Measurements from ENCODE around the gene SCTR. TPM values are rescaled to one million over a fixed set of nuclear protein-coding genes. Genes with fewer than 3 reads are reported as not detected.

SCTR gene
- total and polyA plus RNA-seq, 2 of the 13 experiments (the other 11 are each of a cell fraction or from before 2014, with no cell fraction given): not detected

DNA sequence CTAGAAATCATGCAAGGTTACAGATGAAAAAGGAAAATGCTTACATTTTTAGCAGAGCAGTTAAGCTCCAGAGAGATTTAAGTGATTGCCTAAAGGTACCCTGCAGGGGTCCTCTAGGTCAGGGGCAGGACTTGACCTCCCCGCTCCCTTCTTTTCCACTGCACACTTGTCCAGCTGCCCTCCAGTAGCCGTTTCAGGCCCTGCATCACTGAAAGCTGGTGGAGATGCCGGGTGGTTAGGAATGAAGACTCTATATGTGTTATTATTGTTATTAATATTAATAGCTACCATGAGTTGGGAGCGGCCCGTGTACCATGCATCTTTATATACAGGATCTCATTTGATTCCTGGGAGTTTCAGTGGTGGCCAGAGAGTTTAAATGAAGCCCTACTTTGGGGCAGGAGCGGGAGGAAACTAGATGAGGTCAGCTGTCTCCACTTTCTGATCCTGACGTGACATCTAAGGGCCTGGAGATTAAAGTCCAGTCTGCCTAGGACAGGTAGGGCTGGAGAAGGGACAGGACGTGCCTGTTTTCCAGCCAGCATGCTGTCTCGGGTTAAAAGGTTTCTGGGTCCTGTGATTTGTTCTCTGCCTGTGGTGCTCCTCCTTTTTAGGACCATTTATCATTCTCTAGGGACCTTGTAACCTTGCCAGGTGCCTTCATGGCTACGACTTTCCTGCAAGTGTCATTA is 90.5 kb downstream of the SCTR start (continued):
- TF ChIP-seq, protein P1, sequence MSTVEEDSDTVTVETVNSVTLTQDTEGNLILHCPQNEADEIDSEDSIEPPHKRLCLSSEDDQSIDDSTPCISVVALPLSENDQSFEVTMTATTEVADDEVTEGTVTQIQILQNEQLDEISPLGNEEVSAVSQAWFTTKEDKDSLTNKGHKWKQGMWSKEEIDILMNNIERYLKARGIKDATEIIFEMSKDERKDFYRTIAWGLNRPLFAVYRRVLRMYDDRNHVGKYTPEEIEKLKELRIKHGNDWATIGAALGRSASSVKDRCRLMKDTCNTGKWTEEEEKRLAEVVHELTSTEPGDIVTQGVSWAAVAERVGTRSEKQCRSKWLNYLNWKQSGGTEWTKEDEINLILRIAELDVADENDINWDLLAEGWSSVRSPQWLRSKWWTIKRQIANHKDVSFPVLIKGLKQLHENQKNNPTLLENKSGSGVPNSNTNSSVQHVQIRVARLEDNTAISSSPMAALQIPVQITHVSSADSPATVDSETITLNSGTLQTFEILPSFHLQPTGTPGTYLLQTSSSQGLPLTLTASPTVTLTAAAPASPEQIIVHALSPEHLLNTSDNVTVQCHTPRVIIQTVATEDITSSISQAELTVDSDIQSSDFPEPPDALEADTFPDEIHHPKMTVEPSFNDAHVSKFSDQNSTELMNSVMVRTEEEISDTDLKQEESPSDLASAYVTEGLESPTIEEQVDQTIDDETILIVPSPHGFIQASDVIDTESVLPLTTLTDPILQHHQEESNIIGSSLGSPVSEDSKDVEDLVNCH (CRISPR knock-in tag; IDR thresholded peaks at IDR 0.05): no peak
- peak; percentile 77; the same call in 1 of the 2 replicates for TF ChIP-seq FOXO1 (CRISPR knock-in tag; IDR thresholded peaks at IDR 0.05)
- TF ChIP-seq, protein P2, sequence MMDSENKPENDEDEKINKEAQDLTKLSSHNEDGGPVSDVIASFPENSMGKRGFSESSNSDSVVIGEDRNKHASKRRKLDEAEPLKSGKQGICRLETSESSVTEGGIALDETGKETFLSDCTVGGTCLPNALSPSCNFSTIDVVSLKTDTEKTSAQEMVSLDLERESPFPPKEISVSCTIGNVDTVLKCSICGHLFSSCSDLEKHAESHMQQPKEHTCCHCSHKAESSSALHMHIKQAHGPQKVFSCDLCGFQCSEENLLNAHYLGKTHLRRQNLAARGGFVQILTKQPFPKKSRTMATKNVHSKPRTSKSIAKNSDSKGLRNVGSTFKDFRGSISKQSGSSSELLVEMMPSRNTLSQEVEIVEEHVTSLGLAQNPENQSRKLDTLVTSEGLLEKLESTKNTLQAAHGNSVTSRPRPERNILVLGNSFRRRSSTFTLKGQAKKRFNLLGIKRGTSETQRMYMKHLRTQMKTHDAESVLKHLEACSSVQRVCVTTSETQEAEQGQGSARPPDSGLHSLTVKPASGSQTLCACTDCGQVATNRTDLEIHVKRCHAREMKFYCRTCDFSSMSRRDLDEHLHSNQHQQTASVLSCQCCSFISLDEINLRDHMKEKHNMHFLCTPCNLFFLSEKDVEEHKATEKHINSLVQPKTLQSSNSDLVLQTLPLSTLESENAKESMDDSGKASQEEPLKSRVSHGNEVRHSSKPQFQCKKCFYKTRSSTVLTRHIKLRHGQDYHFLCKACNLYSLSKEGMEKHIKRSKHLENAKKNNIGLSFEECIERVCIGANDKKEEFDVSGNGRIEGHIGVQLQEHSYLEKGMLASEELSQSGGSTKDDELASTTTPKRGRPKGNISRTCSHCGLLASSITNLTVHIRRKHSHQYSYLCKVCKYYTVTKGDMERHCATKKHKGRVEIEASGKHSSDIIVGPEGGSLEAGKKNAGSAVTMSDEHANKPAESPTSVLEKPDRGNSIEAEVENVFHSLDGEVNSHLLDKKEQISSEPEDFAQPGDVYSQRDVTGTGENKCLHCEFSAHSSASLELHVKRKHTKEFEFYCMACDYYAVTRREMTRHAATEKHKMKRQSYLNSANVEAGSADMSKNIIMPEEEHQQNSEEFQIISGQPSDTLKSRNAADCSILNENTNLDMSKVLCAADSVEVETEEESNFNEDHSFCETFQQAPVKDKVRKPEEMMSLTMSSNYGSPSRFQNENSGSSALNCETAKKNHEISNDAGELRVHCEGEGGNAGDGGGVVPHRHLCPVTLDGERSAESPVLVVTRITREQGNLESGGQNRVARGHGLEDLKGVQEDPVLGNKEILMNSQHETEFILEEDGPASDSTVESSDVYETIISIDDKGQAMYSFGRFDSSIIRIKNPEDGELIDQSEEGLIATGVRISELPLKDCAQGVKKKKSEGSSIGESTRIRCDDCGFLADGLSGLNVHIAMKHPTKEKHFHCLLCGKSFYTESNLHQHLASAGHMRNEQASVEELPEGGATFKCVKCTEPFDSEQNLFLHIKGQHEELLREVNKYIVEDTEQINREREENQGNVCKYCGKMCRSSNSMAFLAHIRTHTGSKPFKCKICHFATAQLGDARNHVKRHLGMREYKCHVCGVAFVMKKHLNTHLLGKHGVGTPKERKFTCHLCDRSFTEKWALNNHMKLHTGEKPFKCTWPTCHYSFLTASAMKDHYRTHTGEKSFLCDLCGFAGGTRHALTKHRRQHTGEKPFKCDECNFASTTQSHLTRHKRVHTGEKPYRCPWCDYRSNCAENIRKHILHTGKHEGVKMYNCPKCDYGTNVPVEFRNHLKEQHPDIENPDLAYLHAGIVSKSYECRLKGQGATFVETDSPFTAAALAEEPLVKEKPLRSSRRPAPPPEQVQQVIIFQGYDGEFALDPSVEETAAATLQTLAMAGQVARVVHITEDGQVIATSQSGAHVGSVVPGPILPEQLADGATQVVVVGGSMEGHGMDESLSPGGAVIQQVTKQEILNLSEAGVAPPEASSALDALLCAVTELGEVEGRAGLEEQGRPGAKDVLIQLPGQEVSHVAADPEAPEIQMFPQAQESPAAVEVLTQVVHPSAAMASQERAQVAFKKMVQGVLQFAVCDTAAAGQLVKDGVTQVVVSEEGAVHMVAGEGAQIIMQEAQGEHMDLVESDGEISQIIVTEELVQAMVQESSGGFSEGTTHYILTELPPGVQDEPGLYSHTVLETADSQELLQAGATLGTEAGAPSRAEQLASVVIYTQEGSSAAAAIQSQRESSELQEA (CRISPR knock-in tag; IDR thresholded peaks at IDR 0.05; ENCODE audit: not compliant biosample characterization): no peak
- TF ChIP-seq MED13 (CRISPR knock-in tag; IDR thresholded peaks at IDR 0.05): no peak
- TF ChIP-seq ZNF160 (CRISPR knock-in tag; IDR thresholded peaks at IDR 0.05): no peak
- TF ChIP-seq, protein P3, sequence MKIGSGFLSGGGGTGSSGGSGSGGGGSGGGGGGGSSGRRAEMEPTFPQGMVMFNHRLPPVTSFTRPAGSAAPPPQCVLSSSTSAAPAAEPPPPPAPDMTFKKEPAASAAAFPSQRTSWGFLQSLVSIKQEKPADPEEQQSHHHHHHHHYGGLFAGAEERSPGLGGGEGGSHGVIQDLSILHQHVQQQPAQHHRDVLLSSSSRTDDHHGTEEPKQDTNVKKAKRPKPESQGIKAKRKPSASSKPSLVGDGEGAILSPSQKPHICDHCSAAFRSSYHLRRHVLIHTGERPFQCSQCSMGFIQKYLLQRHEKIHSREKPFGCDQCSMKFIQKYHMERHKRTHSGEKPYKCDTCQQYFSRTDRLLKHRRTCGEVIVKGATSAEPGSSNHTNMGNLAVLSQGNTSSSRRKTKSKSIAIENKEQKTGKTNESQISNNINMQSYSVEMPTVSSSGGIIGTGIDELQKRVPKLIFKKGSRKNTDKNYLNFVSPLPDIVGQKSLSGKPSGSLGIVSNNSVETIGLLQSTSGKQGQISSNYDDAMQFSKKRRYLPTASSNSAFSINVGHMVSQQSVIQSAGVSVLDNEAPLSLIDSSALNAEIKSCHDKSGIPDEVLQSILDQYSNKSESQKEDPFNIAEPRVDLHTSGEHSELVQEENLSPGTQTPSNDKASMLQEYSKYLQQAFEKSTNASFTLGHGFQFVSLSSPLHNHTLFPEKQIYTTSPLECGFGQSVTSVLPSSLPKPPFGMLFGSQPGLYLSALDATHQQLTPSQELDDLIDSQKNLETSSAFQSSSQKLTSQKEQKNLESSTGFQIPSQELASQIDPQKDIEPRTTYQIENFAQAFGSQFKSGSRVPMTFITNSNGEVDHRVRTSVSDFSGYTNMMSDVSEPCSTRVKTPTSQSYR (CRISPR knock-in tag; IDR thresholded peaks at IDR 0.05; ENCODE audit: borderline replicate concordance): no peak
- TF ChIP-seq ZKSCAN5 (CRISPR knock-in tag; IDR thresholded peaks at IDR 0.05): no peak
- no peak for TF ChIP-seq MLLT10 (CRISPR knock-in tag; IDR thresholded peaks at IDR 0.05)
- TF ChIP-seq ZNF510 (CRISPR knock-in tag; IDR thresholded peaks at IDR 0.05; ENCODE audit: low read depth): no peak
- 0 out of 2 replicates have a peak, but pooled peaks have one; percentile 40 for TF ChIP-seq ZMYM4 (CRISPR knock-in tag; IDR thresholded peaks at IDR 0.05)
- 0 out of 2 replicates have a peak, but pooled peaks have one; percentile 12 for TF ChIP-seq FOXK1 (CRISPR knock-in tag; IDR thresholded peaks at IDR 0.05; ENCODE audit: borderline replicate concordance, low read depth)
- TF ChIP-seq, protein P4, sequence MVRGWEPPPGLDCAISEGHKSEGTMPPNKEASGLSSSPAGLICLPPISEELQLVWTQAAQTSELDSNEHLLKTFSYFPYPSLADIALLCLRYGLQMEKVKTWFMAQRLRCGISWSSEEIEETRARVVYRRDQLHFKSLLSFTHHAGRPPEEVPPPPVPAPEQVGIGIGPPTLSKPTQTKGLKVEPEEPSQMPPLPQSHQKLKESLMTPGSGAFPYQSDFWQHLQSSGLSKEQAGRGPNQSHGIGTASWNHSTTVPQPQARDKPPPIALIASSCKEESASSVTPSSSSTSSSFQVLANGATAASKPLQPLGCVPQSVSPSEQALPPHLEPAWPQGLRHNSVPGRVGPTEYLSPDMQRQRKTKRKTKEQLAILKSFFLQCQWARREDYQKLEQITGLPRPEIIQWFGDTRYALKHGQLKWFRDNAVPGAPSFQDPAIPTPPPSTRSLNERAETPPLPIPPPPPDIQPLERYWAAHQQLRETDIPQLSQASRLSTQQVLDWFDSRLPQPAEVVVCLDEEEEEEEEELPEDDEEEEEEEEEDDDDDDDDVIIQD (CRISPR knock-in tag; IDR thresholded peaks at IDR 0.05; ENCODE audit: low read depth): peak; percentile 61; the same call in 1 of the 2 replicates
- TF ChIP-seq ZNF451 (CRISPR knock-in tag; IDR thresholded peaks at IDR 0.05): no peak
